Fibroblast of mammary gland (primary cell): ENCODE measurements around the gene PPM1A.

ENCODE experiments used
- DNase-seq: peaks from one replicate; pipeline ENCODE4 v3.0.0-alpha.2; 2010; ENCODE audit warnings: low read depth
- H3K4me3 ChIP-seq: 2 replicates; pipeline ENCODE4 v1.5.1; 2011; ENCODE audit warnings: low read depth, mild to moderate bottlenecking, low read length, moderate library complexity; ENCODE audit not compliant: control insufficient read depth
- CTCF ChIP-seq: conservative IDR thresholded peaks from 2 replicates; pipeline ENCODE4 v1.5.1; 2011; ENCODE audit warnings: low read depth, low read length, inconsistent platforms; ENCODE audit not compliant: control insufficient read depth, insufficient read depth

The PPM1A gene

GRCh38 chr14:60248697-60249318 lies at the start of gene PPM1A:
Gene PPM1A (plus strand): TSS chr14:60249221. CDS start chr14:60282704, 33,483 bp downstream.
- no peak for TF ChIP-seq CTCF
- peak; percentile 93 for DNase-seq
- peak within 1 kb of the TSS; percentile 67 for H3K4me3 ChIP-seq

GRCh38 chr14:60199321-60199720 lies 49.7 kb upstream of the PPM1A start:
- H3K4me3 ChIP-seq, result no peak overlapping the region
- no peak for DNase-seq
- no peak for TF ChIP-seq CTCF

- DNase-seq, result no peak
- no peak for TF ChIP-seq CTCF
- H3K4me3 ChIP-seq, result no peak overlapping the region
Measured at GRCh38 chr14:60204104-60204842, 44.7 kb upstream of the PPM1A start.

- H3K4me3 ChIP-seq, result no peak overlapping the region
- DNase-seq, result no peak
Measured at GRCh38 chr14:60204843-60205774, 43.9 kb upstream of the PPM1A start.

GRCh38 chr14:60206249-60206670 lies 42.8 kb upstream of the PPM1A start:
- H3K4me3 ChIP-seq, result no peak overlapping the region
- no peak for DNase-seq

More at GRCh38 chr14:60204843-60205774, 43.9 kb upstream of the PPM1A start:
- TF ChIP-seq CTCF, result no peak

More at GRCh38 chr14:60206249-60206670, 42.8 kb upstream of the PPM1A start:
- no peak for TF ChIP-seq CTCF
